NCI-H1694 (cell line): ENCODE measurements around the gene IGLL5.
"Not testable (repeated sequence)": the region's sequence is repeated elsewhere in the genome, so short reads cannot be mapped to it uniquely, and the experiment has no call there.

Experiments
- DNase-seq: peaks from one replicate; lab custom pipeline; 2025; lab: John Stamatoyannopoulos, UW

The IGLL5 gene

GRCh38 chr22:22900527-22901205, 13.1 kb downstream of the IGLL5 start:
- DNase-seq: not testable (repeated sequence)

DNA sequence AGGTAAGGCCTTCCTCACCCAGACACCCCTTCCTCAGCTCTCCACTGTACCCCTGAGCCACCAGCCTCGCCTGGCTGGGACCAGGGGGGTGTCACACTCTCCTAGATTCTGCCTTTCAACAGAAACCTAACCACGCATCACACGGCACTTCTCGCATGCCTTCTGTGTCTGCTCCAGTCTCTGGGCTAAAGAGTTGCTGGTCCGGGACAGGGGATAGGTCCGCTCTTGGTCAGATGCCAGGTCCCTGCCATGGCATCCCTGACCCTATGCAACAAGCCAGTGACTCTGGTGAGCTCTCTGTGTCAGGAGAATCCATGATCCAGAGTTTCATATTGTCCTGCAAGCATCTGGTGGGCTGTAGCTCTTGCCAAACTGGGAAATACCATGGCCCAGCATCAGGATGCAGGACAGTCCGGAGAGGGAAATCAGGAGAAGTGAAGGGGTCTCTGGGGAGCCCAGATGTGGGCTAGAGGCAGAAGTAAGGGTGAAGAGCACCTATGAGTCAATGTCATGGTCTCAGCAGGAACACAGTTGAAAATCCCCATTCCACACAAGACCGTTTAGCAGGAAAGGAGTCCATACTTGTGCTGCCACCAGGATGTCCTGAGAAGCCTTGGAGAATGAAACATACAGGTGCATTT, 14.1 kb downstream of the IGLL5 start:
- no peak for DNase-seq

GRCh38 chr22:22902247-22903001, 14.8 kb downstream of the IGLL5 start:
- no peak for DNase-seq

GRCh38 chr22:22903355-22903777, 15.8 kb downstream of the IGLL5 start:
- no peak for DNase-seq

GRCh38 chr22:22903781-22904192, 16.2 kb downstream of the IGLL5 start:
- not testable (repeated sequence) for DNase-seq

- not testable (repeated sequence) for DNase-seq
Observed at GRCh38 chr22:22904736-22905135, 17.1 kb downstream of the IGLL5 start.

- not testable (repeated sequence) for DNase-seq
Observed at GRCh38 chr22:22906391-22906790, 18.8 kb downstream of the IGLL5 start.

DNA sequence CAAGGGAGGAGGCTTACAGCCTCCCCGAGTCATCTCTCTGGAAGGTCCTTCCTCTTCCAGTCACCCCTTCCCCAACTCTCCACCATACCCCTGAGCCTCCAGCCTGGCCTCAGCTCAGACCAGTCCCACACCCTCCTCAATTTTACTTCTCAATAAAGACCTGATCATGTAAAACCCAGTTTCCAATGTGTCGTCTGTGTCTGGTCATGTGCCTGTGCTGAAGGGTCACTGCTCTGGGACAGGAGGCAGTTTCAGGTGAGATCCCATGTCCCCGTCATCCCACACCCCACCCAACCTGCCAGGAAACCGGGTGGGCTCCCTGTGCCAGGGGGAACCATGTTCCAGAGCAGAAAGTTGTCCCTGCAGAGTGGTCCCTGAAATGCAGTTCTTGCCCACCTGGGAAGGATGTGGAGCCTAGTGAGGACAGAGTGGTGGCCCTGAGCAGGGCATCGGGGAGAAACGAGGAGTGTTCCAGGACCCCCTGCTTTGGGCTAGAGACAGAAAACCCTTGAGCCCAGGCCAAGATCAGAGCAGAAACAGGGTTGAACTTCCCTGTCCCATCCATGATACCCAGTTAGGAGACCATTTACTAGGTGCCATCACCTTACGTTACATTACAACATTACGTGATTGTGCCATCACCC, 19.4 kb downstream of the IGLL5 start:
- DNase-seq: no peak

GRCh38 chr22:22907551-22908494, 20.2 kb downstream of the IGLL5 start:
- no peak for DNase-seq

DNA sequence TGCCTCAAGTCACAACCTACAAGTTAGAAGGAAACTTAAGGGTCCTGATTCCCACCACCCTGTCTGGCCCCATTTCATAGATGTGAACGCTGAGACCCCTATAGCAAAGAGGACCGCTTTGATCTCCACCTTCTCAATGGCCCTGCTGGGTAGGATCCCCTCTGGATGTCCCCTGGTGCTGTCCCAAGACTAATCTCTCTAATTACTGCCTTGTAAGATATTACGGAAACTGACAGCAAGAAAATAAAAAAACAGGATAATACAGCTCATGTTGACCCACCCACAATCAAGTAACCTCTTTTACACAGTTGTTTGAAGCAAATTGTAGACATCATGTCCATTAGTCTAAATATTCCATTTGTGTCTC, 20.9 kb downstream of the IGLL5 start:
- no peak for DNase-seq

DNA sequence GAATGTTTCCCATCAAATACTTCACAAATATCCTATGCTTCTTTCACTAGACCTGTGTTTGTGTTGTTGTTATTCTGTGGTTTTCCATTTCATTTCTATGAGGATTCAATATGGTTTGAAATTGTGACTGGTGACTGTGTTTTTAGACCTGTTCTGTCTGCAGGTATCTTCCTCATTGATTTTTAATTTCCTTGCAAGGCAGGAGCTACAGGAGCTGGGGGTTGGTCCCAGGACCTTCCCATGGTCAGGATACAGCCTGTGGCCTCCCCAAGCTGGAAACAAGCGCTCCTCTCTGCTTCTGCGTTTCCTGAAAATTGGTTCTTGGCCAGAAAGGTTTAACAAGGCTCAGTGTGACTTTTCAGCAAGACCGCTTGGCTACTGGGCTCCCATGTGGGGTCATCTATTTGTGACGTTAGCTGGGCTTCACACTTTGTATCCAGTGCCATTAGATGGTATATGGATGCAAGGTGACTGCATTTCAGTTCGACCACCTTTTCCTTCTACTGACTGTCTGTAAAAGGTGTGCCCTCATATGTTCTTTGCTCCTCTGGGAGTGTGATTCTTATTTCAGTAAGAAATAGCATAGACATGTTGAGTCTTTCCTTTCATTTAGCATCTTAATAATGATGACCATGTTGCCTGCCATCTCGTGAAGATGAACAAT, 21.5 kb downstream of the IGLL5 start:
- DNase-seq: no peak

DNA sequence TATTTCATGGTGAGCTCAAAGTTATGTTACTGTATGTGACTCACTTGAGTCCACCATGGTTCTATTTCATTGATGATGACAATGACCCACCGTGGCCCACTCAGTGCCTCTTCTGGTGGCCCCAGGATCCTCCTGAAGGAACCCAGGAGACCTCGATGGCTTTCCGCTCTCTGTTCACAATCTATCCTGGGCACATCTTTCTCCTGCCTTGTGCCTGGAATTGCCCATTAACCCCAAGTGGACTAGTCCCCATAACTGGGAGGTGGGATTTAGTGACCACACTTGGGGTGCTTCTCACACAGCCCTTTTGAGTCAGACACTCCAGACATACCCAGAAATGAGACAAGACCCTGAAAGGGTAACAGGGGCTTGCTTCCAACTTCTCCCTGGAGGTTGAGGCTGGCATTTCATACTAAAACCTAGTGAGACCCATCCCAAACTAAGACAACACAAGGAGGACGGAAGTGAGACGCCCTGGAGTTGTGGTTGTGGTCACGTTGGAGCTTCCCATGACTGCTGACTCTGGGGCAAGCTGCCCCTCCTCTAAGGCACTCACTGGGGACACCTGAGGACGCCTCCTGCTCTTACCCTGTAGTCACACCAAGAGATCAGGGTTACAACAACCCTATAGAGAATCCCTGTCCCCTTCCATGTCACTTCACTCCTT, 22.1 kb downstream of the IGLL5 start:
- no peak for DNase-seq

DNA sequence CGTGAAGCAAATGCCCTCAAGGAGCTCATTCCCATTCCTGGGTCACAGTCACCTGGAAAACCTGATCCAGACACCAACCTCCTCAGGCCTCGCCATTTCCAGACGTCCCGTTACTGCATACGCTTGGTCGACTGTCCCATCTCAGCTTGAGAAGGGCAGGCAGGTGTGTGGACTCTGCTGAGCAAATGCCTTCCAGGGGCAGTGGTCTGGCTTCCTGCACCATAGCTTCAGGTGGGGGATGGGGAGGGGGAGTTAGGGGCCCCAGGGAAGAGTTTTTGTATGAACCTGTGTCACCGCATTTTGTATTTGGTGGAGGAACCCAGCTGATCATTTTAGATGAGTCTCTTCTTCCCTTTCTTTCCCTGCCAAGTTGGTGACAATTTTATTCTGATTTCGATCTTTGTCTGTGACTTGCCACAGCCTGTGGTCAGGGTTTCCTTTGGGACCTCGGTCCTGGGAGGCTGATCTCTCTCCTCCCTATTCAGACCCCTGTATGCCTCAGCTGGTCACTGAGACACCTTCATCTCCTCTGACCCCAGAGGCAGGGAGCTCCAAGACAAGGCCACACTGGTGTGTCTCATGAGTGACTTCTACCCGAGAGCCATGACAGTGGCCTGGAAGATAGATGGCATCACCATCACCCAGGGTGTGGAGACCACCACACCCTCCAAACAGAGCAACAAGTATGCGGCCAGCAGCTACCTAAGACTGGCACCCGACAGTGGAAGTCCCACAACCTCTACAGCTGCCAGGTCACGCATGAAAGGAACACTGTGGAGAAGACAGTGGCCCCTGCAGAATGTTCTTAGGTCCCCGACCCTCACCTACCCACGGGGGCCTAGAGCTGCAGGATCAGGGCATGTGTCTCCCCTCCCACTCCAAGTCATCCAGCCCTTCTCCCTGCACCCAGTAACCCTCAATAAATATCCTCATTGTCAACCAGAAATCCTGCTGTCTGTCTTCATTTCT, 22.9 kb downstream of the IGLL5 start:
- no peak for DNase-seq

- no peak for DNase-seq
Observed at GRCh38 chr22:22911327-22912134, 23.9 kb downstream of the IGLL5 start.

GRCh38 chr22:22912135-22912987, 24.7 kb downstream of the IGLL5 start:
- no peak for DNase-seq

- DNase-seq: no peak
Observed at GRCh38 chr22:22912988-22913253, 25.3 kb downstream of the IGLL5 start.

- DNase-seq: no peak
Observed at GRCh38 chr22:22913989-22914388, 26.4 kb downstream of the IGLL5 start.
